Loucy (cell line): ENCODE data around the gene PLEKHG5.

Experiments
- H2AFZ ChIP-seq: fragments of 200-600 bp; sonication (generic); 2 replicates; pipeline ENCODE4 v1.6.0; 2016; ENCODE audit warnings: antibody characterized with exemption, mild to moderate bottlenecking, low read length, moderate library complexity
- H3F3A ChIP-seq: fragments of 200-600 bp; 2 replicates; pipeline ENCODE4 v1.6.0; 2016; ENCODE audit warnings: antibody characterized with exemption, low read depth, mild to moderate bottlenecking
- H3K27me3 ChIP-seq: fragments of 200-600 bp; sonication (generic); 2 replicates; pipeline ENCODE4 v1.6.1; 2014; ENCODE audit warnings: low read length, mild to moderate bottlenecking; ENCODE audit not compliant: insufficient read depth, poor library complexity, severe bottlenecking
- H3K36me3 ChIP-seq: fragments of 200-600 bp; sonication (generic); 2 replicates; pipeline ENCODE4 v1.6.1; 2016; ENCODE audit warnings: low read length; ENCODE audit not compliant: insufficient read depth
- H3K4me1 ChIP-seq: fragments of 200-600 bp; sonication (generic); 2 replicates; pipeline ENCODE4 v1.5.1; 2014; ENCODE audit warnings: low read length, mild to moderate bottlenecking; ENCODE audit not compliant: insufficient read depth, poor library complexity, severe bottlenecking
- H3K4me2 ChIP-seq: fragments of 200-600 bp; sonication (generic); 2 replicates; pipeline ENCODE4 v1.6.0; 2014; ENCODE audit warnings: antibody characterized with exemption, low read length, low read depth, mild to moderate bottlenecking; ENCODE audit not compliant: poor library complexity, severe bottlenecking
- H3K4me3 ChIP-seq: fragments of 200-600 bp; sonication (generic); 2 replicates; pipeline ENCODE4 v1.5.1; 2014; ENCODE audit warnings: low read length, mild to moderate bottlenecking, mixed read lengths; ENCODE audit not compliant: poor library complexity, severe bottlenecking
- H3K79me2 ChIP-seq: fragments of 200-600 bp; sonication (generic); 2 replicates; pipeline ENCODE4 v1.6.1; 2014; ENCODE audit warnings: low read length; ENCODE audit not compliant: insufficient read depth
- H3K9ac ChIP-seq: fragments of 200-600 bp; sonication (generic); 2 replicates; pipeline ENCODE4 v1.6.0; 2014; ENCODE audit warnings: mild to moderate bottlenecking, low read depth, low read length, moderate library complexity; ENCODE audit not compliant: poor library complexity, severe bottlenecking
- H3K9me2 ChIP-seq: fragments of 200-600 bp; sonication (generic); replicated peaks from 2 replicates; pipeline ENCODE4 v1.6.1; 2016; ENCODE audit warnings: low read depth, low read length, mixed read lengths
- H3K9me3 ChIP-seq: fragments of 200-600 bp; sonication (generic); 2 replicates; pipeline ENCODE4 v1.6.1; 2014; ENCODE audit warnings: mild to moderate bottlenecking, antibody characterized with exemption, low read length, low read depth; ENCODE audit not compliant: insufficient read depth
- H4K20me1 ChIP-seq: fragments of 200-600 bp; sonication (generic); 2 replicates; pipeline ENCODE4 v1.6.0; 2014; ENCODE audit warnings: antibody characterized with exemption, low read length, mild to moderate bottlenecking; ENCODE audit not compliant: insufficient read depth, poor library complexity, severe bottlenecking
- EZH2phosphoT487 ChIP-seq: fragments of 200-600 bp; IDR thresholded peaks from 2 replicates; pipeline ENCODE4 v1.6.1; 2018; ENCODE audit warnings: antibody characterized with exemption, mild to moderate bottlenecking, moderate library complexity, borderline replicate concordance
- TF ChIP-seq, protein P1 (sequence below): fragments of 200-600 bp; sonication (generic); conservative IDR thresholded peaks from 2 replicates; pipeline ENCODE4 v1.5.1; 2014; ENCODE audit warnings: mild to moderate bottlenecking, antibody characterized with exemption, low read length

Gene PLEKHG5

DNA sequence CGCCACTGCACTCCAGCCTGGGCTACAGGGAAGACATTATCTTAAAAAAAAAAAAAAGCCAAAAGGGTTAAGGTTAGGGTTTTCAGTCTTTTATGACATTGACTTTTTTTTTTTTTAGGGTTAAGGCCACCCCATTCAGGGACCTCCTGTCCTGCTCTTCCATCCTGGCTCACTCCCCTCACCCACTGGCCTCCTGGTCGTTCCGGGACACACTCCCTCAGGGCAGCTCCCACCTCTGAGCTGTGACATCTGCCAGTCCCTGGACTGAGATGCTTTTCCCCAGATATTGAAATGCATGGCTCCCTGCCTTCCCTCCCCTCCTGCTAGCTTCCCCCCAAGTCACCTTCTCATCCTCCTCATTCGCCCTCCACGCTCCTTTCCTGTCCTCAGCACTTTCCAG lies 9.6 kb downstream of the PLEKHG5 start:
- no peaks in the 10 kb centered on the region for H3K9me2 ChIP-seq
- H3F3A ChIP-seq, result no peaks in the 10 kb centered on the region
- no peak overlapping the region for H3K4me2 ChIP-seq
- no peaks in the 10 kb centered on the region for H3K79me2 ChIP-seq
- peaks cover 4% of the 10 kb centered on the region for H3K4me1 ChIP-seq
- no peaks in the 10 kb centered on the region for H3K27me3 ChIP-seq
- no peaks in the 10 kb centered on the region for H4K20me1 ChIP-seq
- H3K9ac ChIP-seq, result no peak overlapping the region
- no peaks in the 10 kb centered on the region for H3K36me3 ChIP-seq
- no peak overlapping the region for H2AFZ ChIP-seq
- no peaks in the 10 kb centered on the region for H3K9me3 ChIP-seq
- H3K4me3 ChIP-seq, result no peak overlapping the region
- TF ChIP-seq EZH2phosphoT487, result no peak
- TF ChIP-seq, protein P1, sequence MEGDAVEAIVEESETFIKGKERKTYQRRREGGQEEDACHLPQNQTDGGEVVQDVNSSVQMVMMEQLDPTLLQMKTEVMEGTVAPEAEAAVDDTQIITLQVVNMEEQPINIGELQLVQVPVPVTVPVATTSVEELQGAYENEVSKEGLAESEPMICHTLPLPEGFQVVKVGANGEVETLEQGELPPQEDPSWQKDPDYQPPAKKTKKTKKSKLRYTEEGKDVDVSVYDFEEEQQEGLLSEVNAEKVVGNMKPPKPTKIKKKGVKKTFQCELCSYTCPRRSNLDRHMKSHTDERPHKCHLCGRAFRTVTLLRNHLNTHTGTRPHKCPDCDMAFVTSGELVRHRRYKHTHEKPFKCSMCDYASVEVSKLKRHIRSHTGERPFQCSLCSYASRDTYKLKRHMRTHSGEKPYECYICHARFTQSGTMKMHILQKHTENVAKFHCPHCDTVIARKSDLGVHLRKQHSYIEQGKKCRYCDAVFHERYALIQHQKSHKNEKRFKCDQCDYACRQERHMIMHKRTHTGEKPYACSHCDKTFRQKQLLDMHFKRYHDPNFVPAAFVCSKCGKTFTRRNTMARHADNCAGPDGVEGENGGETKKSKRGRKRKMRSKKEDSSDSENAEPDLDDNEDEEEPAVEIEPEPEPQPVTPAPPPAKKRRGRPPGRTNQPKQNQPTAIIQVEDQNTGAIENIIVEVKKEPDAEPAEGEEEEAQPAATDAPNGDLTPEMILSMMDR, result no peak

DNA sequence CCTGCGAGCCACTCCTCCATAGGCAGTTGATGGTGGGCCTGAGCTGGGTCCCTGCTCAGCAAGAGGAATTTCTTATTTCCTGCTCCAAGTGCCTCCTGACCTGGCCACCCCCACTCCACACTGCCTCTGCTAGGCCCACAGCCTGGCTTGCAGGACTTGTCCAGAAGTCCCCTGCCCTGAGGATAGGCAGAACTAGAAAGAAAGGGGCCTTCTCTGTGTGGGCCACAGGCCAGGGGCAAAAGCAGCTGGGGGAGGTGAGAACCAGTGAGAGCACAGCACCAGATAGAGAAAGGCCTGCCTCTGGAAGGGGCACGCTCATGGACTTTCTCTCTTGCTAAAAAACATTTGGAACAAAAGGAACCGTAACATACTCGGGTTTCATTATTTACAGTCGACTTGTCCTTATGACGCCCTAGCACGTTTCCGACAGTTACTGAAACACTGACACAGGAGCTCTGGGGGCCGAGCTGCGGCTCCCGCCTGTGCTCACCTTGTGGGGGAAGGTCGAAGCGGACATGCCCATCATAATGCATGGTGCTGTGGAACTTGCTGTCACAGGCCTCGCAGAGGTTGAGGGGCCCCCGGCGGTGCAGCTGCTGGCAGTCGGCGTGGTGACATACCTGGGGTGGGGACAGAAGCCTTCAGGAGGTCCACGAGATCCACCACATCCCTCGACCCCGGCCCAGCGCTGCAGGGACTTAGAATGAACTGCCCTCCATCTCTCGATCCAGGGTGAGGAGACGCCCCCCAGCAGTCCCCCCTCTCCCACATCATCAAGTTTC lies 14.2 kb downstream of the PLEKHG5 start:
- no peaks in the 10 kb centered on the region for H3K27me3 ChIP-seq
- no peak overlapping the region for H2AFZ ChIP-seq
- H3K36me3 ChIP-seq, result no peaks in the 10 kb centered on the region
- no peaks in the 10 kb centered on the region for H3F3A ChIP-seq
- H3K79me2 ChIP-seq, result no peaks in the 10 kb centered on the region
- H3K4me2 ChIP-seq, result no peak overlapping the region
- no peaks in the 10 kb centered on the region for H3K9me3 ChIP-seq
- H3K9me2 ChIP-seq, result no peaks in the 10 kb centered on the region
- H4K20me1 ChIP-seq, result no peaks in the 10 kb centered on the region
- TF ChIP-seq, protein P1, result no peak
- no peak for TF ChIP-seq EZH2phosphoT487
- H3K4me3 ChIP-seq, result no peak overlapping the region
- H3K9ac ChIP-seq, result no peak overlapping the region
- no peaks in the 10 kb centered on the region for H3K4me1 ChIP-seq

DNA sequence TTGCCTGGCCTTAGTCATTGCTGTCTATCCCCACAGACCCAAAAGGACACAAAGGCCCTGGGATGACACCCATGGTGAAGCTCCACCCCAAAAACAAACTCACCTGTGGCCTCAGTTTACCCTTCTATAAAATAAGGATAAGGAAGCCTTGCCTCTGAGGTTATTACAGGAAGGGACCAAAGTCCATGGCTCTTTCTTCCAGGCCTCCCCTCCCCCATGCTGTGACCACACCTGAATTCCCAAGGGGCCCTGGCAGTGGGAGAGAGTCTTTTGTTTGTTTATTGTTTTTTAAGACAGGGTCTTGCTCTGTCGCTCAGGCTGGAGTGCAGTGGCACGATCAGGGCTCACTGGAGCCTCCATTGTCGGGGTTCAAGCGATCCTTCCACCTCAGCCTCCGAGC lies 15.0 kb downstream of the PLEKHG5 start:
- Histone ChIP-seq H3K36me3 (no peaks in the 10 kb centered on the region), H2AFZ (no peak overlapping the region), H3K9ac (no peak overlapping the region), H3K79me2 (no peaks in the 10 kb centered on the region), H3K4me3 (no peak overlapping the region), H3F3A (no peaks in the 10 kb centered on the region), H3K4me1 (no peaks in the 10 kb centered on the region), H3K4me2 (no peak overlapping the region), H3K27me3 (no peaks in the 10 kb centered on the region), H4K20me1 (no peaks in the 10 kb centered on the region), H3K9me2 (no peaks in the 10 kb centered on the region), H3K9me3 (no peaks in the 10 kb centered on the region)
- TF ChIP-seq, protein P1, result no peak
- TF ChIP-seq EZH2phosphoT487, result no peak
